HEK293T (cell line): ENCODE results near the gene FRMD5.

Experiments used
- CTCF ChIA-PET: fragments of 350-600 bp; formaldehyde crosslinking; extraction: SDS; loops from one replicate; lab custom pipeline; 2021; ENCODE audit warnings: antibody characterized with exemption, inconsistent platforms; lab: Yijun Ruan, JAX
- POLR2A ChIA-PET: fragments of 350-600 bp; formaldehyde crosslinking; extraction: SDS; loops from one replicate; lab custom pipeline; 2020; ENCODE audit warnings: antibody characterized with exemption, inconsistent platforms; lab: Yijun Ruan, JAX
- DNase-seq: peaks from one replicate; pipeline ENCODE4 v3.0.0; 2012; ENCODE audit warnings: mixed read lengths; ENCODE audit errors: extremely low spot score
- ARNT ChIP-seq: fragments of 450-650 bp; IDR thresholded peaks from 2 replicates; pipeline ENCODE4 v1.6.1; 2017; ENCODE audit warnings: mild to moderate bottlenecking
- BHLHE40 ChIP-seq: fragments of 450-650 bp; IDR thresholded peaks from 2 replicates; pipeline ENCODE4 v1.6.1; 2016; ENCODE audit warnings: mild to moderate bottlenecking, moderate library complexity, borderline replicate concordance
- CTBP1 ChIP-seq: fragments of 450-650 bp; IDR thresholded peaks from 2 replicates; pipeline ENCODE4 v1.6.1; 2016; ENCODE audit warnings: borderline replicate concordance
- ELF4 ChIP-seq: fragments of 450-650 bp; IDR thresholded peaks from 2 replicates; pipeline ENCODE4 v1.6.1; 2017; ENCODE audit warnings: antibody characterized with exemption
- FOXA1 ChIP-seq: fragments of 450-650 bp; IDR thresholded peaks from 2 replicates; pipeline ENCODE4 v1.6.1; 2016; ENCODE audit warnings: mild to moderate bottlenecking
- FOXK2 ChIP-seq: fragments of 450-650 bp; IDR thresholded peaks from 2 replicates; pipeline ENCODE4 v1.6.1; 2016; ENCODE audit warnings: mild to moderate bottlenecking
- FOXM1 ChIP-seq: fragments of 450-650 bp; IDR thresholded peaks from 2 replicates; pipeline ENCODE4 v1.6.1; 2017; ENCODE audit warnings: mild to moderate bottlenecking, borderline replicate concordance
- HDGF ChIP-seq: fragments of 450-650 bp; IDR thresholded peaks from 2 replicates; pipeline ENCODE4 v1.6.1; 2017; ENCODE audit warnings: antibody characterized with exemption, borderline replicate concordance
- L3MBTL2 ChIP-seq: fragments of 450-650 bp; conservative IDR thresholded peaks from 2 replicates; pipeline ENCODE4 v1.6.1; 2016; ENCODE audit warnings: mild to moderate bottlenecking
- LEF1 ChIP-seq: fragments of 450-650 bp; IDR thresholded peaks from 2 replicates; pipeline ENCODE4 v1.6.1; 2017; ENCODE audit warnings: mild to moderate bottlenecking, borderline replicate concordance
- NFRKB ChIP-seq: fragments of 450-650 bp; IDR thresholded peaks from 2 replicates; pipeline ENCODE4 v1.6.1; 2016; ENCODE audit warnings: mild to moderate bottlenecking, moderate library complexity
- PKNOX1 ChIP-seq: fragments of 450-650 bp; IDR thresholded peaks from 2 replicates; pipeline ENCODE4 v1.6.1; 2016
- SP1 ChIP-seq: fragments of 450-650 bp; IDR thresholded peaks from 2 replicates; pipeline ENCODE4 v1.6.1; 2017
- SUZ12 ChIP-seq: fragments of 450-650 bp; IDR thresholded peaks from 2 replicates; pipeline ENCODE4 v1.6.1; 2016; ENCODE audit warnings: mild to moderate bottlenecking
- TARDBP ChIP-seq: fragments of 450-650 bp; IDR thresholded peaks from 2 replicates; pipeline ENCODE4 v1.6.1; 2016
- ZNF384 ChIP-seq: fragments of 450-650 bp; IDR thresholded peaks from 2 replicates; pipeline ENCODE4 v1.6.1; 2016

The FRMD5 gene

GRCh38 chr15:44092221-44092620 is 102.8 kb downstream of the FRMD5 start:
- ChIA-PET POLR2A (no interaction called here), CTCF (no interaction called here)
- TF ChIP-seq TARDBP, result no peak
- TF ChIP-seq FOXK2, result no peak
- no peak for TF ChIP-seq ZNF384
- no peak for TF ChIP-seq PKNOX1
- no peak for TF ChIP-seq LEF1
- DNase-seq, result no peak

- POLR2A ChIA-PET, result no interaction called here
These were observed 107.2 kb downstream of the FRMD5 start for GRCh38 chr15:44087578-44088465.

DNA sequence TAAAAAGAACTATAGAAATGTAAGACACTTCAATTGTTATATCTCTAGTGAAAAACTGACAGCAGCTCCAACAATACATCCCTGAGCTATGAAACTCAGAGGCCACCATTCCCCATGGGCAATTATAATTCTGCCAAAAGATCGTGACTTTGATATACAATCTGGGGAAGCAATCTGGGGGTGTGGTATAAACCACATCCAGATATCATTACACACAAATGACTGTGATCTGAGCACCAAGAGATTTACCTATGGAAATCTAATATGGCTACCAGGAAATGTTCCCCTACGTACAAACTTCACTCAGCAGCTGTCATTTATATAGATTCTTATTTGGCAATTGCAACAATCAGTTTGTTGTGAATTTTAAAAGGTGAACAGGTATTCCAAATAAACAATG is 110.3 kb downstream of the FRMD5 start:
- CTCF ChIA-PET, result no interaction called here
- DNase-seq, result no peak
- POLR2A ChIA-PET, result no interaction called here
- no peak for TF ChIP-seq ZNF384
- no peak for TF ChIP-seq BHLHE40
- no peak for TF ChIP-seq SP1
- no peak for TF ChIP-seq LEF1
- TF ChIP-seq CTBP1, result no peak
- TF ChIP-seq L3MBTL2, result no peak
- TF ChIP-seq FOXK2, result no peak
- no peak for TF ChIP-seq HDGF
- no peak for TF ChIP-seq PKNOX1
- TF ChIP-seq ARNT, result no peak
- no peak for TF ChIP-seq ELF4
- TF ChIP-seq FOXA1, result no peak
- no peak for TF ChIP-seq TARDBP
- TF ChIP-seq SUZ12, result no peak
- no peak for TF ChIP-seq FOXM1
- no peak for TF ChIP-seq NFRKB

More at GRCh38 chr15:44087578-44088465, 107.2 kb downstream of the FRMD5 start:
- CTCF ChIA-PET, result no interaction called here
- DNase-seq, result no peak
- TF ChIP-seq ZNF384 (no peak), L3MBTL2 (no peak), FOXK2 (no peak)

DNA sequence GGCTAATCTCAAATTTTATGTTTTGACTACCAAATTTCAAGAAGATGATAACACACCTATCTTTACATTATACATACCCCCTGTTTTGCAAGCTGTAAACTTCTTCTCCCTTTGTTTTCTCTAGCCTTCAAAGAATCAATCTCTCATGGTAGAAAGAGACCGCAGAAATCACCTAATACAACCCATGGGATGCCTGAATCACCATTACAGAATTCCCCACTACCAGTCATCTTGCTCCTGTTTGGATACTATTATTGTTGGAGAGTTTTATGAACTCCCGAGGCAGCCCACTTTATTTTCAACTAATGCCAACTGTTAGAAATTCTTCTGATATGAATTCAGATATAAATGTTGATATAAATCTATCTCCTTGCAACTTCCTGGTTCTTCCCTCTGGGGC is 110.9 kb downstream of the FRMD5 start:
- ChIA-PET CTCF (no interaction called here), POLR2A (no interaction called here)
- TF ChIP-seq ZNF384, result no peak
- no peak for TF ChIP-seq ELF4
- DNase-seq, result no peak

DNA sequence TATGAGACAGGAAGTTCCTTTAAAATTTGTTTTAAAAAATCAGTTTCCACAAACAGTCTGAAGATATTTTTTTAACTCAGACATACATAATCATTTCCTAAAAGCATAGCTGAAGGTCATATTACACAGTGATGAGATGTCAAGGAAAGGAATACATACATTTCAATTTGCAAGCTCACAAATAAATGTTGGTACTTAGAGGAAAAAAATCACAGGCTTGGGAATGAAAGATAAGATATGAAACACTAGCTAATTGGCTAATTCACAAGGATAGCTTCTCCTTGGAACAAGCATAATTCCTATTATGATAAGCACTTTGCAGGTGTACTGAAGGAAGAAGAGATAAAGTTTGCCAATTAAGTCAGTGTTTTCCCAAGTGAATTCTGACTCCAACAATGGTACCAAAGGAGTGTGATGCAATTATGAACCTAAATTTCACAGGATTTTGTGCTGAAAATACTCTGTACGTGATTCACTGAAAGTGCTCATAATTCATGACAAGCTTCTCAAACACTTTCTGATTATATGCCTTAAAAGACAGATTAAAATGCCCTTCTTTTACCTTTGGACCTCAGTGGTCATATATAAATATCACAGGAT is 112.4 kb downstream of the FRMD5 start:
- POLR2A ChIA-PET, result no interaction called here

DNA sequence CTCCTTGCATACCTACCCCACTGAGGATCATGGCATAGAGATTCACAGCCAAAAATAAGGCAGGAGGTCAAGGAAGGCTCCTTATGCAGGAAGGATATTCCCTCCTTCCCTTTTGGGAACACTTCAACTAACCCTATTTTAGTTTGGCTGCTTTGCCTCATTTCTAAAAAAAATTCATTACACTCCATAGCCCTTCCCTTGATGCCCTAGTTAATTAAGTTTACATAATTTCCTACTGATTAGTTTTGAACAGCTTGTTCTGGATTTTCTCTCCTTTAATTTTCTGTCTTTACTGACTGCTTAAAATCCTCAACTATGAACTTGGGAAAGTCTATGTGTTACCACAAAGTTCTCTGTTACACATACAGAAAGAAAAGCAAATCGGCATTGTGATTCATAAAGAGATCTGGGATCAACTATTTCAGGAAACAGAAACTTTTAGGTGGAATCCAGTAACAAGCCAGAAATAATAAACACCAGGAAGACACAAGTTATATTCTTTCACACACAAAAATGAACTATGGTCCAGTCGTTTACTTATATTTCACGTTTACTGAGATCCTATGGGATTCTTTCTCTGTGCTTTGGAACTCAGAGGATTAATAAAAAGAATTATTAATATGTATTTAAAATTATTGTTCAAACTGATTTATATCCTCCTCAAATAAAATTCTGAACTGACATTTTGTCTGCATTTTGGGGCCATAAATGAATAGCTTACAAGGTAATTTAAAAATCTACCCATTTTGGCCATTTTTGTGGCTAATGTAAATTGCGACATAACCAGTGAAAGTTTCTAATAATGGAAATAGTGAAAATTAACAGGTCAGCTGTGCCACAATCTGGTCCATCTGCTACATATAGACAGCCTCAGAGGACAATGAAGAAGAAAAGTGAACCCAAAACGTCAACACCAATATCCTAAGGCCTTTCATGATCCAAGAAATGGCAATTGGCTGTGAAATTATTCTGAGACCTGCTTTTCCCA is 113.8 kb downstream of the FRMD5 start:
- ChIA-PET CTCF (interaction anchor here (0.7 kb wide), 1 partner anchor 529 kb away, joined by 3 read pairs; no protein-coding TSS in a partner anchor), POLR2A (no interaction called here)
- DNase-seq, result no peak
- TF ChIP-seq FOXK2, result no peak
- TF ChIP-seq NFRKB, result no peak
- TF ChIP-seq PKNOX1, result no peak
- no peak for TF ChIP-seq ARNT
- no peak for TF ChIP-seq BHLHE40

More for the DNA sequence above, 112.4 kb downstream of the FRMD5 start:
- TF ChIP-seq ZNF384, result no peak
- TF ChIP-seq BHLHE40, result no peak
- no peak for TF ChIP-seq SUZ12
- TF ChIP-seq LEF1, result no peak
- TF ChIP-seq FOXA1, result no peak
- no peak for TF ChIP-seq TARDBP
- TF ChIP-seq HDGF, result no peak
- no peak for TF ChIP-seq ELF4
- TF ChIP-seq CTBP1, result no peak
- CTCF ChIA-PET, result no interaction called here
- DNase-seq, result no peak
